Measurements from ENCODE around the gene RASAL2. TPM values are rescaled to one million over a fixed set of nuclear protein-coding genes. Genes with fewer than 3 reads are reported as not detected.

RASAL2 gene
- total RNA-seq, 1 donor from 2014 or later = not detected

DNA sequence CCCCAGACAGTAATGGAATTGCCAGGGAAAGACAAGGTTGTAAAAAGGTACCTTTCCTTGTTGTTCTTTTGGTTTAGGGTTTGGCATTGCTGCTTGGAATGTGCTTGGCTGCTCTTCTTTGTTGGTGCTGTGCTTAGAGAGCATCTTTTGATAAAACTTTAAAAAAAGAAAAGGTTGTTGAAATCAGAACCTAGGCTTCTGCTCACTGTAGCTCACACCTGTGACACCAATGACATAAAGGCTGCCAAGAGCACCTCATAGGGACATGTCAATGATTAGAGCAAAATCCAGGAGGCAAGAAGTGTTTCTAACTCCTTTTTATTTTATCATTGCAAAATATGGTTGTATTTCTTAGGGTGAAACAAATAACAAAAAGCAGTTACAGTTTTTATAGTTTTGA is 373.9 kb downstream of the RASAL2 start:
- no peak for DNase-seq
- Mint-ChIP-seq H3K27ac (no peak overlapping the region), H3K9me3 (no peaks in the 10 kb centered on the region), H3K36me3 (ENCODE audit: low read depth) (no peaks in the 10 kb centered on the region), H3K27me3 (peaks cover 7% of the 10 kb centered on the region), H3K4me1 (no peaks in the 10 kb centered on the region), H3K4me3 (no peak overlapping the region)
- intact Hi-C loops (cut with micrococcal nuclease) = no loop called here

DNA sequence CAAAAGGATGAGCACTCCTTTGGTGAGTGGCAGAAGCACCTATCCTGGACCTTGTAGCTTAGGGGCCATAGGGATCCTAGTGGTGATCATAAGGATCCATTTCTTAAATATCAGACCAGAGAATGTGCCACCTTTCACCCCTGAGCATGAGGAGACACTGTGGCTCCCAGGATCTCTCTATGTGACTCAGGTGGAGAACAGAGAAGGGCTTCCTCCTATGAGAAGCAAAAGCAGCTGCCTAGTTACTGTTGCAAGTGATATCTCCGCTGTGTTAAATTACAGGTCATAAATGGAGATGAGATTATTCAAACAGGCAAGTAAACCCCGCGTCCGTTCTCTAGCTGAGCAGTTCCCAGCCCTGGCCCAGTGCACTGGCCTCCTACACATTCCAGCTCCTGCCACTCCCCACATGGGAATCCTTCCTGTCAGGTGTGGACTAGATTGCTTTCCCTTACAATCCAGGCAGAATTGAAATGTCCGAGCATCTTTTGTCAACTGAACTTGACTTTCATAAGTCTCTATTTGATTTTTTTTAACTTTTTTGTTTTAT is 376.6 kb downstream of the RASAL2 start:
- H3K27ac Mint-ChIP-seq = no peak overlapping the region
- H3K27me3 Mint-ChIP-seq = peaks cover 8% of the 10 kb centered on the region
- no peaks in the 10 kb centered on the region for H3K9me3 Mint-ChIP-seq
- no peak for DNase-seq
- no peaks in the 10 kb centered on the region for H3K4me1 Mint-ChIP-seq
- intact Hi-C loops (cut with micrococcal nuclease) = no loop called here
- no peak overlapping the region for H3K4me3 Mint-ChIP-seq
- no peaks in the 10 kb centered on the region for H3K36me3 Mint-ChIP-seq (ENCODE audit: low read depth)

DNA sequence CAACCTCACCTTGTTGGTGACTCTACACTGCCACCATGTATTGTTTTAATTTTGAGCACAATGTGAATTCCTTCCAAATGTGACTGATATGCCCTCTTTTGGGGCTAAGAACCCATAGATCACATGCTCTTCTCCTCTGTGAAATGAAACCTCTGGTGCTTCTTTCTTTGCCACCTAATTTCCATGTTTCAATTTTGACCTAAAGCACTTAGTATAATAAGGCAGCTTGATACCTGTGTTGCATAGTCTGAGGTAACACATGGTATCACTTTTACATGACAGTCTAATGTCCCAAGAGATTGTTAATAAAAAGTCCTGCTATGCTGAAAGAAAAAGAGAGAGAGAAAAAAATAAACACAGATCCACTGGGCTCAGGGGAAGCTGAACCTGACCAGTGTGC is 378.6 kb downstream of the RASAL2 start:
- intact Hi-C loops (cut with micrococcal nuclease) = no loop called here
- H3K4me1 Mint-ChIP-seq = no peaks in the 10 kb centered on the region
- H3K27me3 Mint-ChIP-seq = peaks cover 11% of the 10 kb centered on the region
- no peak overlapping the region for H3K27ac Mint-ChIP-seq
- H3K4me3 Mint-ChIP-seq = no peak overlapping the region
- no peak for DNase-seq
- H3K36me3 Mint-ChIP-seq (ENCODE audit: low read depth) = no peaks in the 10 kb centered on the region
- H3K9me3 Mint-ChIP-seq = no peaks in the 10 kb centered on the region

DNA sequence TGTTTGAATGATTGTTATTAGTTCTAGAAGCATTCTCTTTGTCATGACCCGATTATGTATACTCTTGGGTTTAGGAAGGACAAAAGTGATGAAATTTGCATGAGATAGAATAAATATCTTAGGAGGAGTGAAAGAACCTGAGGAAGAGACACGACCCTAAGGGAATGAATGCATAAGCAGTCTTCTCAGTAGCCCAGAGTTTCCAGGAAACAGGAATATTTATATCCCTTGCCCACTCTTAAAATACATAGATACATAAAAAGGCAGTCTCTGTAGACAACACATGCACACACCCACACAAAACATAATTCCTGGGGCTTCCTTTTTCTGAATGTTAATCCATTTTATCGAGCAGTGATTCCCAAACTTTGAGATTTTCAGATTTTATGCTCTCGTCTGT is 383.5 kb downstream of the RASAL2 start:
- Mint-ChIP-seq H3K27me3 (peaks cover 10% of the 10 kb centered on the region), H3K4me1 (no peaks in the 10 kb centered on the region), H3K27ac (no peak overlapping the region), H3K4me3 (no peak overlapping the region), H3K9me3 (no peaks in the 10 kb centered on the region), H3K36me3 (ENCODE audit: low read depth) (no peaks in the 10 kb centered on the region)
- DNase-seq = no peak
- intact Hi-C loops (cut with micrococcal nuclease) = no loop called here

DNA sequence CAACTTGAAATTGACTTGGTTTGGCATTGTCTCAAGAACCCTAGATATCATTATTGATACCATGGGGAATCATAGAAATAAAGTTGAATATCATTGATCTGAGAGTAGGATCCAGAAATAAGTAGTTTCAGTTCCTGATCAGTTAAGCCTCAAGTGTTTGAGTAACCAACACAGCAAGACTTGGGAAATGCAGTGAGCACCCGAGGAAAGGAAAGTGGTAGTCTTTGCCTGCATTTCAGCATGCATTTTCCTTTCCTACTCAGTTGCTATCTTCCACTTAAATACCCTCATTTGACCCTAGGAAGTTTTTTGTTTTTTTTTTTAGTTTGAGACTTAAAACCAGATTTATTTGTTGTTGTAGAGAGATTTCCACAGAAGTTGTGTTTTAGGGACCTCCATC is 383.9 kb downstream of the RASAL2 start:
- DNase-seq = no peak

DNA sequence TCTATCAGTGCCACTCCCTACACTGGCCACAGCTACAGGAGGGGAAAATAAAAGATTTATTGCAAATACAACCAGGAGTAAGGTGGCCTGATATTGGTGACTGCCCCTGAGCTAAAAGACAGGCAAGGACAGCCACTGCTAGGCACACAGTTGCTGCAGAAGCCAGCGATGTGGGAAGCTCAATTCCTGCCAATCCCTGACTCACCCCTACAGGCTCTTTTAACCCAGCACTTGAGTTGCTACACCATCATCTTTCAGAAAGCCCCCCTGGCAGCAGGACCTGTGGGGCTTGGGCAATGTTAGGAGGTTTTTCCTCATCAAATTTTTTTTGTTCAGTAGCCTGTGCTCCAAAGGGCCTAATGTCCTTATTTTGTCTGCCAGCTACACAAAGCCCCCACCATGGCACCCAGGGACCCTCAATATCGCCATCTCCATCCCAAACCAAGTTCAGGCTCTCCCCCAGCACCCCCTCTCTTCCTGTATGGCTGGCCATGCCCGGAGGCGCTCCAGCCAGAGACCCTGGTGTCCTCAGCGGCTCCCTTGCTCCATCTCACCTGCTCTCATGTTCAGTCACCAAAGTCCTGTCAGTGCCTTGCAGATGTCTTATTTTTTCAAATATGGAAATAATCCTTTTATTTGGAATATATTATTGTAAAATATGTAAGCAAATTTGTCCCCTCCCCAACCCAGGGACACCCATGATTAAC is 389.5 kb downstream of the RASAL2 start:
- intact Hi-C loops (cut with micrococcal nuclease) = no loop called here
- DNase-seq = no peak
- no peaks in the 10 kb centered on the region for H3K36me3 Mint-ChIP-seq (ENCODE audit: low read depth)
- H3K27me3 Mint-ChIP-seq = peaks cover 5% of the 10 kb centered on the region
- H3K9me3 Mint-ChIP-seq = no peaks in the 10 kb centered on the region
- H3K4me3 Mint-ChIP-seq = no peak overlapping the region
- no peak overlapping the region for H3K27ac Mint-ChIP-seq
- no peaks in the 10 kb centered on the region for H3K4me1 Mint-ChIP-seq

More for the DNA sequence above, 383.9 kb downstream of the RASAL2 start:
- Mint-ChIP-seq H3K27me3 (peaks cover 7% of the 10 kb centered on the region), H3K9me3 (no peaks in the 10 kb centered on the region), H3K27ac (no peak overlapping the region), H3K4me1 (no peaks in the 10 kb centered on the region), H3K4me3 (no peak overlapping the region), H3K36me3 (ENCODE audit: low read depth) (no peaks in the 10 kb centered on the region)
- intact Hi-C loops (cut with micrococcal nuclease) = no loop called here

DNA sequence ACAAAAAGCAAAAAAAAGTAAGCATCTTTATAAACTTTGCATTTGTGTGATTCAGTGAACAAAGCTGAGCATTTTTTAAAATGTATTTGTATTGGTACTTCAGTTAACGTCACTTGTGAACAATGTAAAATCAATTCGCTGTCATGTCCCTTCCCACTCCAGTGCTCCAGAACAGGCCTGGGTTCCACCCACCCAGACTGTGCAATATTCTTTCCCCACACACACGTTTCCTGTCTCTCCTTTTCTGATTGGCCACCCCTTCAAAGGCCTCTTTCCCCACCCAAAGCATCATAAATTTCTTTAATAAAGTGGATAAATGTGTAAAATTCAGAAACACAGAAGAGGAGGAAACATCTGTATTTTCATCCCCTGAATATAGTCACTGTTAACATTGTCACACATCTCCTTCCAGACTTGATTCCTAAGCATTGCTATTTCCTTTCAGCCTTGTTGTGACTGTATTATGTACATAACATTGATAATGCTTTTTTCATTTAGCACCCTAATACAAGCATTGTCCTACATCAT is 390.9 kb downstream of the RASAL2 start:
- Mint-ChIP-seq H3K36me3 (ENCODE audit: low read depth) (no peaks in the 10 kb centered on the region), H3K27me3 (peaks cover 5% of the 10 kb centered on the region), H3K4me3 (no peak overlapping the region), H3K4me1 (no peaks in the 10 kb centered on the region), H3K9me3 (no peaks in the 10 kb centered on the region), H3K27ac (no peak overlapping the region)
- DNase-seq = no peak
- intact Hi-C loops (cut with micrococcal nuclease) = no loop called here

DNA sequence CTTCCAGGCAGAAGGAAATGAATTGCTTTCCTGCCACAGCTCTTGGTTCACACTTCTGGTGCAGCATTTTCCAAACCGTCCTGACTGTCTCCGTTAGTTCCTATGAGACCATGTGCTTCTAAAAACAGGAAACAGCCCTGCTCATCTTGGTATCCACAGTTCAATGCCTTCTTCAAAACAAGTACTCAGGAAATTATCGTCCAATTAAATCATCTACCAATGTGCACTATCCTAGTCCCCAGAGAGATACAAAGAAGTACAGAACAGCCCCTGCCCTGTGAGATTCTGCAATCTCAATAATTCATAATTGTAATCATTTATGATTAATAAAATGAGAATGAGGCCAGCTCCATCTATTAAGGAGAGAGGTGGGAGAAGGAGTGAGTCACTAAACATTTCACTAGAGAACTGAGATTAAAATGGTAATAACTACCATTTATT is 391.7 kb downstream of the RASAL2 start:
- Mint-ChIP-seq H3K4me1 (no peaks in the 10 kb centered on the region), H3K27me3 (peaks cover 5% of the 10 kb centered on the region), H3K27ac (no peak overlapping the region), H3K9me3 (no peaks in the 10 kb centered on the region), H3K4me3 (no peak overlapping the region), H3K36me3 (ENCODE audit: low read depth) (no peaks in the 10 kb centered on the region)
- no peak for DNase-seq
- intact Hi-C loops (cut with micrococcal nuclease) = no loop called here

DNA sequence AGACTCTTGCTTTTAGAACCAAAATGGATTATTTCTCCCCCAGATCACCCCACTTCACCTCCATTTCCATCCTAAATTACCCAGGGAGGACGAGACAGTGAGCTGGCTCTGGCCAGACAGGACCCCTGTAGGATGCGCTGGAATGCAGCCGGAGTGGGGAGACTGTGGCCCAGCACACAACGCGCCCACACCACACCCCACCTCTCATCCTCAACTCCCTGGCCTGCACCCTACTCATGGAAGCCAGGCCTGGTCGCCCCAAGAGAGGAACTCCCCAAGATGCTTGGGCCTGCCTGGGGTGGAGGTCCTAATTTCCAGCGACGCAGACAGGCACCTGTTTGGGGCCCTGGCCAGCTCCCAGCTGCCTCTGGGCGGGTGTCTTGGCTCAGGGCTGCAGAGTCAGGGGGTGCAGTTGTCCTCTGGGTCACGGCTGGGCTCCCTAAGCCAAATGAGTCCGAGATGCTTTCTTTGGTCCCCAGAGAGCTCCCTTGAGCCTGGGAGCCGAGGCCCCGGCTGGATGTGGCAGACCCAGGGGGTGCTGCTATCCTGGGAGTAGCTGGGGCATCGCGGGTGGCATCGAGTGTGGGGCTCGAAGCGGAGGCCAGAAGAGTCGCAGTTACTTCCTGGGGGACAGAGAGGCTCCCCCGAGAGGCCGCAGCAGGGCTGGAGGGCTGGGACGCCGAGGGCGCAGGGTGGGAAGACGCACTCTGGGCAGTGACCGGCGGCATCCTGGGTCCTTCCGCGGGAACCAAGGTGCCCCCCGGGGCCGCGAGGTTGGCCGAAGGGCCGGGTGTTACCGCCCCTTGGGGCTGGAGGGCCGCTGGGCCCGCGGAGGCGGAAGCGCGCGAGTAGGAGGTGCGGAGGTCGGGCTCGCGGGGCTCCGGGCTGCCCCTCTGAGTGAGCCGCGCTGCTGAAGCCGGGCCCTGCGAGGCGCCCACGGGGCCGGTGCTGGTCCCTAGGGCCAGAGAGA is 392.5 kb downstream of the RASAL2 start:
- Mint-ChIP-seq H3K9me3 (no peaks in the 10 kb centered on the region), H3K36me3 (ENCODE audit: low read depth) (no peaks in the 10 kb centered on the region), H3K4me3 (no peak overlapping the region), H3K27ac (no peak overlapping the region), H3K4me1 (no peaks in the 10 kb centered on the region), H3K27me3 (peaks cover 5% of the 10 kb centered on the region)
- intact Hi-C loops (cut with micrococcal nuclease) = no loop called here
- no peak for DNase-seq

DNA sequence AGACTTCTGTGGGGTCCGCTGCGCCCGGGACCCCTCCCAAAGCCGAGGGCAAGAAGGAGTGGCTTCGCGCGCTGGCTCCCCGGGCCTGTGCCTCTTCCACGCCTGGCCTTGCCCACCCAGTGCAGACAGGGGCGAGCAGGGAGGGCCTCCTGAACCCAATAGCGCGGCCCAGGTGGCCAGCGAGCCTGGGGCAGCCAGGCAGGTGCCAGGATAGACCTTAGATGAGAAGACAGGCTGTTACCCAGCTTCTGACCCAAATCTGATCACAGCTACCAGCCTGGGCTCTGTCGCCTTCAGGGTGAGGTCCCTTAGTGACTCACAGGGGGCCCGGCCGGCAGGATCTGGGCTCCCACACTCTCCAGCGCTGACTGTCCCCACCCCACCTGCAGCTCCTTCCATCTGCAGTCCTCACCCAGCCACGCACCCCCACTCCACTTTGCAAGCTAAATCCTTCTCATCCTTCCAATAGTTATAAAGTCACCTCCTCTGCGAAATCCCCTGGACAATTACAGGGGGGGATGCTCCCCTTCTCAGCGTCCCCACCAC is 393.2 kb downstream of the RASAL2 start:
- intact Hi-C loops (cut with micrococcal nuclease) = no loop called here
- Mint-ChIP-seq H3K27me3 (peaks cover 5% of the 10 kb centered on the region), H3K4me3 (no peak overlapping the region), H3K4me1 (no peaks in the 10 kb centered on the region), H3K36me3 (ENCODE audit: low read depth) (no peaks in the 10 kb centered on the region), H3K27ac (no peak overlapping the region), H3K9me3 (no peaks in the 10 kb centered on the region)
- DNase-seq = no peak

DNA sequence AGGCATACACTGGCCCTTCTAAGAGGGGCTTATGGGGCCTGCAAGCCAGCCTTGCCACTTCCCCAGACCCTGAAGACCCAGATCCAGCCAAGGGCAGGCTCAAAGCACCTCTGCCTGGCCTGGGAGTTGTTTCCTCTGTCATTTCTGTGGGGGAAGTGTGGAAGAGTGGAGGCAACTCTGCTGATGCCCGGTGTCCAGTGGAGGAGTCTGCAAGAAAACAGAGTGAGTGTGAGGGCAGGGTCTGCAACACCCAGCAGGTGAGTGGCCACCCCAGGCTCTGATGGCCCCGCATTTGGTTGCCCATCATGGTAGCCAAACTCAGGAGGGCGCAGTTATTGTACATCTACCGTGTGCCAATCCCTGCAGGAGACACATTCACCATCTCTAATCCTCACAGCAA is 394.5 kb downstream of the RASAL2 start:
- intact Hi-C loops (cut with micrococcal nuclease) = no loop called here

DNA sequence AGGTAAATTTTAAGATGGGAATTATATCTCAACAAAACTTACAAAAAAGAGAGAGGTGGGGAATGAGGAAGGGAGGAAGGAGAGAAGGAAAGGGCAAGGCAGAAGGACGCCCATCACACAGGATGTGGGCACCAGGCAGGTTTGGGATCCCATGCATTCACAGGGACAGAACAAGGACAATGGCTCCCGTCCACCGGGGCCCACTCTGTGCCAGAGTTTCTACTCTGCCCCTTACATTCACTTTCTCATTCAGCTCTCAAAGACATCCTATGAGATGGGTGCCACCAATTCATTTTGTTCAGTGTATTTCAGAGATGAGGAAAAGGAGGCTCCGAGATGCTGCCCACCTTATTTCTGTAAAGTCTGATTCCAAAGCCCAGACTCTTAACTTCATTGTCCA is 395.5 kb downstream of the RASAL2 start:
- peaks cover 5% of the 10 kb centered on the region for H3K27me3 Mint-ChIP-seq
- H3K4me1 Mint-ChIP-seq = no peaks in the 10 kb centered on the region
- intact Hi-C loops (cut with micrococcal nuclease) = no loop called here
- H3K4me3 Mint-ChIP-seq = no peak overlapping the region
- H3K36me3 Mint-ChIP-seq (ENCODE audit: low read depth) = no peaks in the 10 kb centered on the region
- no peak for DNase-seq
- no peak overlapping the region for H3K27ac Mint-ChIP-seq
- no peaks in the 10 kb centered on the region for H3K9me3 Mint-ChIP-seq

More for the DNA sequence above, 394.5 kb downstream of the RASAL2 start:
- Mint-ChIP-seq H3K4me3 (no peak overlapping the region), H3K27ac (no peak overlapping the region), H3K9me3 (no peaks in the 10 kb centered on the region), H3K36me3 (ENCODE audit: low read depth) (no peaks in the 10 kb centered on the region), H3K27me3 (peaks cover 5% of the 10 kb centered on the region), H3K4me1 (no peaks in the 10 kb centered on the region)
- no peak for DNase-seq

DNA sequence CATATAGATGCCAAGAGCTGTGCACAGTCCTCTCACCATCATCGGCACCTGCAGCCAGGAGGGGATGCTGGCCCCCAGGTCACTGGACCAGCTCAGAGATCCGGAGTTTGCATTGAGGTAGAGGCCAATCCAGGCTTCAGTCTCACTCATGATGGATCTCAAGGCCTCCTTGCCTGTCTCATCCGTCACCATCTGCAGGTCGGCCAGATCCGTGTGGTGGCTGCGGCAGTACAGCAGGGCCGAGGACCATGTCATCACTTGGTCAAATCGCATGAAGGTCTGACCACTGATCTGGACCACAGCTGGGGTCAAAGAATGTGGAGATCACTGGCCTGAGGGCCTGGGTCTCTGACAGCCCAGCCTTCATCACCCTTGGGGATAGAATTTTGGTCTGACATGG is 396.2 kb downstream of the RASAL2 start:
- Mint-ChIP-seq H3K27me3 (peaks cover 5% of the 10 kb centered on the region), H3K4me1 (no peaks in the 10 kb centered on the region), H3K36me3 (ENCODE audit: low read depth) (no peaks in the 10 kb centered on the region), H3K27ac (no peak overlapping the region), H3K9me3 (no peaks in the 10 kb centered on the region), H3K4me3 (no peak overlapping the region)
- intact Hi-C loops (cut with micrococcal nuclease) = no loop called here
- DNase-seq = no peak

DNA sequence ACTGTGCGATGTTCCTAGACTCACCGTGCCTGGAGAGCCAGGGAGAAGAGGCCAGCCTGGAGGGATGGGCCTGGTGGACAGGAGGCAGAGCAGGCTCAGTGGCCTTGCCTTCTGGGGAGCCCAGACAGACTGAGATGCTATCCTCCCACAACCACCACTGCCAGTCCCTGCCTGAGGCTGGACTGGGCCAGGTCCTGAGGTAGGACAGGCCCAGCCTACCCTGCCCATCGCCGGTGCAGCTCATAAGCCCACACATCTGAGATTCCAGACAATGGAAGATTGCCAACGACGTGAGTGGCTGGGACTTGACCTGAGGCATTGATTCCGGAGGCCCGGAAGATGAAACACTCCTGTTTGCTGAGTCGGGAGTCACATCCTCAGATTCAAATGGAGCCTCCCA is 397.1 kb downstream of the RASAL2 start:
- H3K27me3 Mint-ChIP-seq = peaks cover 5% of the 10 kb centered on the region
- H3K27ac Mint-ChIP-seq = no peak overlapping the region
- no peaks in the 10 kb centered on the region for H3K36me3 Mint-ChIP-seq (ENCODE audit: low read depth)
- intact Hi-C loops (cut with micrococcal nuclease) = no loop called here
- H3K9me3 Mint-ChIP-seq = no peaks in the 10 kb centered on the region
- no peak for DNase-seq
- H3K4me3 Mint-ChIP-seq = no peak overlapping the region
- no peaks in the 10 kb centered on the region for H3K4me1 Mint-ChIP-seq

Measured in activated CD4-positive, alpha-beta T cell treated with anti-CD3 and anti-CD28 coated beads, Interleukin-2, amount 10 ng/mL, durations not matched to agents 24 days and 14 days (primary cell).